ENCODE data around the gene DHDH. TPM values are rescaled to one million over a fixed set of nuclear protein-coding genes. Genes with fewer than 3 reads are reported as not detected.

Gene DHDH
- total and polyA plus RNA-seq, 5 donors from 2014 or later, result 0.68 to 2.4 (median 1.1) TPM; not detected in 1

- H3K27me3 ChIP-seq (ENCODE audit: control insufficient read depth, insufficient read depth, low read length), result no peaks in the 10 kb centered on the region
- peaks cover 7% of the 10 kb centered on the region for H3K27me3 Mint-ChIP-seq
- no peak overlapping the region for H3K4me3 ChIP-seq (ENCODE audit: low read depth, low read length)
- peak overlapping the region in 2 of 3 donors; percentile 20 to 98 for H3K27ac Mint-ChIP-seq
- H3K4me1 ChIP-seq (ENCODE audit: control insufficient read depth, insufficient read depth, low read length, poor library complexity, severe bottlenecking), result peaks cover 47% of the 10 kb centered on the region
- no peak for ATAC-seq (ENCODE audit: low read depth in 2 of 2)
- H3K9me3 ChIP-seq (ENCODE audit: control insufficient read depth in 2 of 2, low read length in 2 of 2), result no peaks in the 10 kb centered on the region
- no peak for DNase-seq
- no peaks in the 10 kb centered on the region for H3K9me3 Mint-ChIP-seq
- peak overlapping the region in 2 of 4 donors; percentile 33 to 84 for H3K4me3 Mint-ChIP-seq
- peaks cover 4 to 68% (median 48%) of the 10 kb centered on the region in 4 donors for H3K4me1 Mint-ChIP-seq
- no peak overlapping the region for H3K27ac ChIP-seq (ENCODE audit: insufficient read depth, low read length, poor library complexity, severe bottlenecking)
- peaks cover 7% of the 10 kb centered on the region for H3K36me3 ChIP-seq (ENCODE audit: control insufficient read depth, insufficient read depth, low read length)
- H3K36me3 Mint-ChIP-seq, result peaks cover 15% of the 10 kb centered on the region
These were observed 27.7 kb downstream of the DHDH start for GRCh38 chr19:48961051-48961649.

- Histone ChIP-seq H3K4me1 (ENCODE audit: control insufficient read depth, insufficient read depth, low read length, poor library complexity, severe bottlenecking) (peaks cover 50% of the 10 kb centered on the region), H3K9me3 (ENCODE audit: control insufficient read depth in 2 of 2, low read length in 2 of 2) (no peaks in the 10 kb centered on the region), H3K27me3 (ENCODE audit: control insufficient read depth, insufficient read depth, low read length) (no peaks in the 10 kb centered on the region), H3K4me3 (ENCODE audit: low read depth, low read length) (no peak overlapping the region), H3K27ac (ENCODE audit: insufficient read depth, low read length, poor library complexity, severe bottlenecking) (peak overlapping the region; percentile 82), H3K36me3 (ENCODE audit: control insufficient read depth, insufficient read depth, low read length) (peaks cover 9% of the 10 kb centered on the region)
- Mint-ChIP-seq H3K36me3 (peaks cover 12% of the 10 kb centered on the region), H3K9me3 (no peaks in the 10 kb centered on the region), H3K27me3 (peaks cover 7% of the 10 kb centered on the region), H3K4me3 (peak overlapping the region; percentile 37 to 84 (median 63)), H3K4me1 (peaks cover 4 to 70% (median 48%) of the 10 kb centered on the region in 4 donors), H3K27ac (peak overlapping the region; percentile 79 to 98 (median 86))
- DNase-seq (no peak), ATAC-seq (ENCODE audit: low read depth in 2 of 2) (no peak)
These were observed 28.2 kb downstream of the DHDH start for GRCh38 chr19:48961673-48962028.

- Histone ChIP-seq H3K4me3 (ENCODE audit: low read depth, low read length) (no peak overlapping the region), H3K27me3 (ENCODE audit: control insufficient read depth, insufficient read depth, low read length) (no peaks in the 10 kb centered on the region), H3K27ac (ENCODE audit: insufficient read depth, low read length, poor library complexity, severe bottlenecking) (peak overlapping the region; percentile 82), H3K36me3 (ENCODE audit: control insufficient read depth, insufficient read depth, low read length) (peaks cover 14% of the 10 kb centered on the region), H3K9me3 (ENCODE audit: control insufficient read depth in 2 of 2, low read length in 2 of 2) (no peaks in the 10 kb centered on the region), H3K4me1 (ENCODE audit: control insufficient read depth, insufficient read depth, low read length, poor library complexity, severe bottlenecking) (peaks cover 52% of the 10 kb centered on the region)
- ATAC-seq (ENCODE audit: low read depth in 2 of 2) (peak in 1 of 2 donors; percentile 23), DNase-seq (peak in 1 of 3 donors; percentile 78)
- Mint-ChIP-seq H3K4me1 (peaks cover 4 to 73% (median 44%) of the 10 kb centered on the region in 4 donors), H3K36me3 (peaks cover 9% of the 10 kb centered on the region), H3K27me3 (peaks cover 7% of the 10 kb centered on the region), H3K27ac (peak overlapping the region; percentile 79 to 98 (median 86)), H3K9me3 (no peaks in the 10 kb centered on the region), H3K4me3 (peak overlapping the region; percentile 47 to 84 (median 66))
These were observed 28.7 kb downstream of the DHDH start for GRCh38 chr19:48962029-48962848.

- H3K4me3 Mint-ChIP-seq, result peak overlapping the region in 3 of 4 donors; percentile 22 to 99 (median 79)
- Histone ChIP-seq H3K27ac (ENCODE audit: insufficient read depth, low read length, poor library complexity, severe bottlenecking) (peak overlapping the region; percentile 82), H3K27me3 (ENCODE audit: control insufficient read depth, insufficient read depth, low read length) (no peaks in the 10 kb centered on the region), H3K36me3 (ENCODE audit: control insufficient read depth, insufficient read depth, low read length) (peaks cover 17% of the 10 kb centered on the region), H3K4me3 (ENCODE audit: low read depth, low read length) (no peak overlapping the region), H3K9me3 (ENCODE audit: control insufficient read depth in 2 of 2, low read length in 2 of 2) (no peaks in the 10 kb centered on the region), H3K4me1 (ENCODE audit: control insufficient read depth, insufficient read depth, low read length, poor library complexity, severe bottlenecking) (peaks cover 52% of the 10 kb centered on the region)
- ATAC-seq (ENCODE audit: low read depth in 2 of 2) (no peak), DNase-seq (no peak)
- peaks cover 4 to 72% (median 39%) of the 10 kb centered on the region in 4 donors for H3K4me1 Mint-ChIP-seq
- peaks cover 4% of the 10 kb centered on the region for H3K36me3 Mint-ChIP-seq
- peaks cover 7% of the 10 kb centered on the region for H3K27me3 Mint-ChIP-seq
- no peaks in the 10 kb centered on the region for H3K9me3 Mint-ChIP-seq
- H3K27ac Mint-ChIP-seq, result peak overlapping the region; percentile 79 to 98 (median 95)
These were observed 29.3 kb downstream of the DHDH start for GRCh38 chr19:48962849-48963165.

- H3K4me1 ChIP-seq (ENCODE audit: control insufficient read depth, insufficient read depth, low read length, poor library complexity, severe bottlenecking), result peaks cover 52% of the 10 kb centered on the region
- peaks cover 16% of the 10 kb centered on the region for H3K36me3 ChIP-seq (ENCODE audit: control insufficient read depth, insufficient read depth, low read length)
- Mint-ChIP-seq H3K36me3 (peaks cover 8% of the 10 kb centered on the region), H3K4me1 (peaks cover 4 to 67% (median 37%) of the 10 kb centered on the region in 4 donors), H3K4me3 (peak overlapping the region; percentile 99 to 100 (median 99)), H3K27me3 (peaks cover 7% of the 10 kb centered on the region), H3K9me3 (no peaks in the 10 kb centered on the region), H3K27ac (peak overlapping the region; percentile 94 to 98 (median 95))
- no peak for ATAC-seq (ENCODE audit: low read depth in 2 of 2)
- peak in 2 of 3 donors; percentile 47 to 67 for DNase-seq
- peak overlapping the region; percentile 61 for H3K4me3 ChIP-seq (ENCODE audit: low read depth, low read length)
- H3K27ac ChIP-seq (ENCODE audit: insufficient read depth, low read length, poor library complexity, severe bottlenecking), result peak overlapping the region; percentile 82
- H3K27me3 ChIP-seq (ENCODE audit: control insufficient read depth, insufficient read depth, low read length), result no peaks in the 10 kb centered on the region
- no peaks in the 10 kb centered on the region for H3K9me3 ChIP-seq (ENCODE audit: control insufficient read depth in 2 of 2, low read length in 2 of 2)
These were observed 30.1 kb downstream of the DHDH start for GRCh38 chr19:48963371-48964204.

- Histone ChIP-seq H3K4me3 (ENCODE audit: low read depth, low read length) (peak overlapping the region; percentile 61), H3K36me3 (ENCODE audit: control insufficient read depth, insufficient read depth, low read length) (peaks cover 19% of the 10 kb centered on the region), H3K27ac (ENCODE audit: insufficient read depth, low read length, poor library complexity, severe bottlenecking) (peak overlapping the region; percentile 82), H3K27me3 (ENCODE audit: control insufficient read depth, insufficient read depth, low read length) (no peaks in the 10 kb centered on the region), H3K9me3 (ENCODE audit: control insufficient read depth in 2 of 2, low read length in 2 of 2) (no peaks in the 10 kb centered on the region), H3K4me1 (ENCODE audit: control insufficient read depth, insufficient read depth, low read length, poor library complexity, severe bottlenecking) (peaks cover 52% of the 10 kb centered on the region)
- peak overlapping the region; percentile 99 to 100 (median 99) for H3K4me3 Mint-ChIP-seq
- H3K9me3 Mint-ChIP-seq, result no peaks in the 10 kb centered on the region
- H3K27ac Mint-ChIP-seq, result peak overlapping the region; percentile 86 to 98 (median 94)
- peaks cover 8% of the 10 kb centered on the region for H3K36me3 Mint-ChIP-seq
- peaks cover 7% of the 10 kb centered on the region for H3K27me3 Mint-ChIP-seq
- peaks cover 4 to 64% (median 36%) of the 10 kb centered on the region in 4 donors for H3K4me1 Mint-ChIP-seq
- ATAC-seq (ENCODE audit: low read depth in 2 of 2) (no peak), DNase-seq (no peak)
These were observed 30.9 kb downstream of the DHDH start for GRCh38 chr19:48964205-48965039.

Data from CD4-positive, CD25-positive, alpha-beta regulatory T cell (primary cell).